ENCODE data around the gene SGCD. TPM values are rescaled to one million over a fixed set of nuclear protein-coding genes. Genes with fewer than 3 reads are reported as not detected.
A peak's percentile ranks its signal among the peaks of the same experiment; 100 is the strongest.
"Not testable (repeated sequence)": the region's sequence is repeated elsewhere in the genome, so short reads cannot be mapped to it uniquely, and the experiment has no call there.

The SGCD gene
- total and polyA plus RNA-seq, 8 donors = 0.58 to 55.8 (median 2.8) TPM

- Histone ChIP-seq H3K27ac (peak overlapping the region in 1 of 5 donors; percentile 20), H3K9me3 (no peaks in the 10 kb centered on the region), H3K4me1 (no peaks in the 10 kb centered on the region), H3K27me3 (no peaks in the 10 kb centered on the region), H3K36me3 (no peaks in the 10 kb centered on the region), H3K4me3 (no peak overlapping the region)
- peak in 1 of 2 donors; percentile 42 for DNase-seq
- intact Hi-C loops (cut with DNase I; ENCODE audit: low total_unique reads) = no loop called here
- WGBS, 5 donors = 70 to 75% (median 73%) methylated on average over 4 of the region's 4 CpGs
- TF ChIP-seq EP300 (IDR thresholded peaks at IDR 0.05) = peak; percentile 82
- TF ChIP-seq POLR2AphosphoS5 (IDR thresholded peaks at IDR 0.05) = peak in 2 of 3 donors; percentile 71 to 83
- no peak for TF ChIP-seq POLR2A (IDR thresholded peaks at IDR 0.05)
These were observed 268.3 kb downstream of the SGCD start for GRCh38 chr5:156595132-156595787.

GRCh38 chr5:156597276-156597675, 270.3 kb downstream of the SGCD start:
- H3K4me1 ChIP-seq = no peaks in the 10 kb centered on the region
- no peak overlapping the region for H3K4me3 ChIP-seq
- intact Hi-C loops (cut with DNase I; ENCODE audit: low total_unique reads) = no loop called here
- H3K36me3 ChIP-seq = peaks cover 0 to 5% (median 0%) of the 10 kb centered on the region in 4 donors
- DNase-seq = no peak
- H3K9me3 ChIP-seq = peaks cover 0 to 14% (median 11%) of the 10 kb centered on the region in 4 donors
- no peak overlapping the region for H3K27ac ChIP-seq
- 88 to 95% (median 92%) methylated on average over 3 of the region's 3 CpGs for WGBS, 5 donors
- no peaks in the 10 kb centered on the region for H3K27me3 ChIP-seq
- no peak for TF ChIP-seq POLR2AphosphoS5 (IDR thresholded peaks at IDR 0.05)
- no peak for TF ChIP-seq CTCF (IDR thresholded peaks at IDR 0.05)
- no peak for TF ChIP-seq EP300 (IDR thresholded peaks at IDR 0.05)
- no peak for TF ChIP-seq POLR2A (IDR thresholded peaks at IDR 0.05)

GRCh38 chr5:156598964-156599363, 272.0 kb downstream of the SGCD start:
- DNase-seq = no peak
- no peak overlapping the region for H3K27ac ChIP-seq
- H3K36me3 ChIP-seq = peaks cover 0 to 5% (median 0%) of the 10 kb centered on the region in 4 donors
- 55 to 73% (median 70%) methylated on average over 2 of the region's 2 CpGs for WGBS, 5 donors
- H3K27me3 ChIP-seq = no peaks in the 10 kb centered on the region
- TF ChIP-seq CTCF (IDR thresholded peaks at IDR 0.05) = no peak
- TF ChIP-seq POLR2AphosphoS5 (IDR thresholded peaks at IDR 0.05) = no peak
- TF ChIP-seq EP300 (IDR thresholded peaks at IDR 0.05) = no peak
- TF ChIP-seq POLR2A (IDR thresholded peaks at IDR 0.05) = no peak
- peaks cover 0 to 26% (median 20%) of the 10 kb centered on the region in 4 donors for H3K9me3 ChIP-seq
- intact Hi-C loops (cut with DNase I; ENCODE audit: low total_unique reads) = no loop called here
- no peaks in the 10 kb centered on the region for H3K4me1 ChIP-seq
- no peak overlapping the region for H3K4me3 ChIP-seq

- intact Hi-C loops (cut with DNase I; ENCODE audit: low total_unique reads); H3K27me3 ChIP-seq; DNase-seq; H3K27ac ChIP-seq; H3K4me3 ChIP-seq; H3K4me1 ChIP-seq; H3K36me3 ChIP-seq: not testable (repeated sequence)
- H3K9me3 ChIP-seq = peaks cover 8 to 31% (median 20%) of the 10 kb centered on the region in 4 donors
- 75 to 96% (median 91%) methylated on average over 10 to 11 of the region's 11 CpGs for WGBS, 5 donors
These were observed 283.6 kb downstream of the SGCD start for GRCh38 chr5:156610582-156610981.

- DNase-seq = no peak
- TF ChIP-seq POLR2A (IDR thresholded peaks at IDR 0.05) = no peak
- TF ChIP-seq POLR2AphosphoS5 (IDR thresholded peaks at IDR 0.05) = no peak
- no peak for TF ChIP-seq EP300 (IDR thresholded peaks at IDR 0.05)
- no peak for TF ChIP-seq CTCF (IDR thresholded peaks at IDR 0.05)
- H3K27me3 ChIP-seq = no peaks in the 10 kb centered on the region
These were observed 288.9 kb downstream of the SGCD start for GRCh38 chr5:156615901-156616300.

More at GRCh38 chr5:156615901-156616300, 288.9 kb downstream of the SGCD start:
- intact Hi-C loops (cut with DNase I; ENCODE audit: low total_unique reads) = no loop called here
- Histone ChIP-seq H3K36me3 (peaks cover 0 to 3% (median under 1%) of the 10 kb centered on the region in 4 donors), H3K4me1 (no peaks in the 10 kb centered on the region), H3K27ac (no peak overlapping the region), H3K4me3 (no peak overlapping the region), H3K9me3 (peaks cover 1 to 23% (median 12%) of the 10 kb centered on the region in 4 donors)
- WGBS, 5 donors = 71 to 92% (median 90%) methylated on average over 2 of the region's 2 CpGs

Data from stomach (tissue), 9 donors.